PC-9 (cell line): ENCODE results near the gene KIAA0753. TPM values are rescaled to one million over a fixed set of nuclear protein-coding genes. Genes with fewer than 3 reads are reported as not detected.

Source experiments
- BruUV-seq: library from RNA; stranded (reverse); fragments of 400-500 nt; replicated peaks from 2 replicates; lab custom pipeline; 2021; lab: Mats Ljungman, UMichigan
- CTCF ChIA-PET: fragments of 300-600 bp; sonication (Branson Sonifier 250); formaldehyde crosslinking; loops from one replicate; lab custom pipeline; 2022; ENCODE audit warnings: antibody characterized with exemption; lab: Charles Lee
- POLR2A ChIA-PET: fragments of 300-600 bp; sonication (Branson Sonifier 250); formaldehyde crosslinking; loops from one replicate; lab custom pipeline; 2022; ENCODE audit warnings: antibody characterized with exemption; ENCODE audit not compliant: unreplicated experiment; lab: Charles Lee
- DNase-seq, 2 experiments: peaks; one replicate each; pipeline versions ENCODE4 v3.0.0 to v3.0.0-alpha.2; 2015 to 2022; ENCODE audit warnings: mixed read lengths in 1 of 2
- H2AFZ ChIP-seq: fragments of 200-600 bp; sonication (generic); 2 replicates; pipeline ENCODE4 v1.8.1; 2017; ENCODE audit warnings: antibody characterized with exemption
- H3F3A ChIP-seq: fragments of 200-600 bp; sonication (generic); 2 replicates; pipeline ENCODE4 v1.8.1; 2017; ENCODE audit warnings: antibody characterized with exemption, mild to moderate bottlenecking, low read depth; ENCODE audit not compliant: insufficient read depth
- H3K27ac ChIP-seq: fragments of 200-600 bp; sonication (generic); 2 replicates; pipeline ENCODE4 v1.6.1; 2016; ENCODE audit warnings: mixed run types
- H3K27me3 ChIP-seq: fragments of 200-600 bp; sonication (generic); 2 replicates; pipeline ENCODE4 v1.6.1; 2016; ENCODE audit warnings: low read depth, mixed run types; ENCODE audit not compliant: insufficient read depth
- H3K36me3 ChIP-seq: fragments of 200-600 bp; sonication (generic); 2 replicates; pipeline ENCODE4 v1.6.1; 2016; ENCODE audit warnings: low read depth, mixed run types
- H3K4me1 ChIP-seq: fragments of 200-600 bp; sonication (generic); replicated peaks from 2 replicates; pipeline ENCODE4 v1.6.1; 2016; ENCODE audit warnings: mixed run types; ENCODE audit not compliant: insufficient read depth
- H3K4me2 ChIP-seq: fragments of 200-600 bp; sonication (generic); 2 replicates; pipeline ENCODE4 v1.6.1; 2017; ENCODE audit warnings: mixed run types
- H3K4me3 ChIP-seq: fragments of 200-600 bp; sonication (generic); 2 replicates; pipeline ENCODE4 v1.6.1; 2016; ENCODE audit warnings: mixed run types
- H3K79me2 ChIP-seq: fragments of 200-600 bp; sonication (generic); 2 replicates; pipeline ENCODE4 v1.6.1; 2017; ENCODE audit warnings: low read depth, mixed run types
- H3K9me2 ChIP-seq: fragments of 200-600 bp; sonication (generic); 2 replicates; pipeline ENCODE4 v1.8.1; 2017; ENCODE audit warnings: mild to moderate bottlenecking; ENCODE audit not compliant: insufficient read depth
- H3K9me3 ChIP-seq: fragments of 200-600 bp; sonication (generic); 2 replicates; pipeline ENCODE4 v1.8.1; 2016; ENCODE audit warnings: low read depth; ENCODE audit not compliant: insufficient read depth
- H4K20me1 ChIP-seq: fragments of 200-600 bp; sonication (generic); 2 replicates; pipeline ENCODE4 v1.8.1; 2017; ENCODE audit not compliant: insufficient read depth
- CTCF ChIP-seq: fragments of 200-600 bp; sonication (generic); conservative IDR thresholded peaks from 2 replicates; pipeline ENCODE4 v1.6.1; 2017; ENCODE audit warnings: mixed run types, antibody characterized with exemption, mild to moderate bottlenecking, moderate library complexity
- EZH2 ChIP-seq: fragments of 200-600 bp; sonication (generic); IDR thresholded peaks from 2 replicates; pipeline ENCODE4 v1.8.0; 2017; ENCODE audit warnings: antibody characterized with exemption, low read depth
- intact Hi-C: fragments of 100-400 bp; cut with micrococcal nuclease; formaldehyde crosslinking; loops from one replicate; pipeline ENCODE4 v1.10.0; 2022; ENCODE audit not compliant: unreplicated experiment
- total RNA-seq: library from RNA; stranded (reverse); gene quantifications from 2 replicates; pipeline ENCODE4 v1.2.3, GENCODE V29; 2021

KIAA0753 gene
- total RNA-seq, 1 experiment from 2014 or later: 47.0 TPM

GRCh38 chr17:6602141-6602540 lies 38.4 kb downstream of the KIAA0753 start:
- H3K4me3 ChIP-seq: no peak overlapping the region
- H3F3A ChIP-seq: peaks cover 13% of the 10 kb centered on the region; the same call in 1 of the 2 replicates
- H4K20me1 ChIP-seq: peaks cover 6% of the 10 kb centered on the region; the same call in 1 of the 2 replicates
- H3K9me2 ChIP-seq: no peaks in the 10 kb centered on the region
- H3K27me3 ChIP-seq: no peaks in the 10 kb centered on the region
- no peak overlapping the region for H3K27ac ChIP-seq
- H2AFZ ChIP-seq: no peak overlapping the region
- H3K36me3 ChIP-seq: peaks cover 77% of the 10 kb centered on the region
- intact Hi-C loops: no loop called here
- no peaks in the 10 kb centered on the region for H3K9me3 ChIP-seq
- DNase-seq: no peak
- H3K79me2 ChIP-seq: peaks cover 7% of the 10 kb centered on the region; the same call in 1 of the 2 replicates
- no peaks in the 10 kb centered on the region for H3K4me1 ChIP-seq
- H3K4me2 ChIP-seq: no peak overlapping the region
- ChIA-PET POLR2A (no interaction called here), CTCF (interaction anchor here (0.6 kb wide), 2 partner anchors 26 to 120 kb away, joined by 3 read pairs; no protein-coding TSS in a partner anchor)
- no TSS peak for BruUV-seq
- TF ChIP-seq EZH2: no peak
- TF ChIP-seq CTCF: no peak

- CTCF ChIA-PET: interaction anchor here (0.7 kb wide), 1 partner anchor 82 kb away, joined by 7 read pairs; no protein-coding TSS in a partner anchor
- POLR2A ChIA-PET: interaction anchor here (0.6 kb wide), 1 partner anchor 9 kb away, joined by 6 read pairs; no protein-coding TSS in a partner anchor
- peaks cover 13% of the 10 kb centered on the region; the same call in 1 of the 2 replicates for H3F3A ChIP-seq
- peaks cover 6% of the 10 kb centered on the region; the same call in 1 of the 2 replicates for H4K20me1 ChIP-seq
- H3K9me2 ChIP-seq: no peaks in the 10 kb centered on the region
- no peaks in the 10 kb centered on the region for H3K27me3 ChIP-seq
- peaks cover 7% of the 10 kb centered on the region; the same call in 1 of the 2 replicates for H3K79me2 ChIP-seq
- no peak overlapping the region for H3K27ac ChIP-seq
- BruUV-seq: no TSS peak
- no peak for TF ChIP-seq CTCF
- no peak for TF ChIP-seq EZH2
- no peaks in the 10 kb centered on the region for H3K4me1 ChIP-seq
- no peak overlapping the region for H3K4me2 ChIP-seq
- no peak overlapping the region for H2AFZ ChIP-seq
- DNase-seq: peak in 1 of 2 experiments; percentile 53
- H3K4me3 ChIP-seq: no peak overlapping the region
- intact Hi-C loops: loop anchor here (2.0 kb wide), 1 partner anchor 17 kb away; no protein-coding TSS in a partner anchor
- H3K36me3 ChIP-seq: peaks cover 68% of the 10 kb centered on the region
- H3K9me3 ChIP-seq: no peaks in the 10 kb centered on the region
Measured at GRCh38 chr17:6599364-6599763, 41.1 kb downstream of the KIAA0753 start.

GRCh38 chr17:6597727-6598126 lies 42.8 kb downstream of the KIAA0753 start:
- CTCF ChIA-PET: interaction anchor here (0.5 kb wide), 1 partner anchor 360 kb away, joined by 4 read pairs; no protein-coding TSS in a partner anchor
- BruUV-seq: no TSS peak
- Histone ChIP-seq H3K9me2 (no peaks in the 10 kb centered on the region), H3K27me3 (no peaks in the 10 kb centered on the region), H2AFZ (no peak overlapping the region), H3F3A (peaks cover 13% of the 10 kb centered on the region; the same call in 1 of the 2 replicates), H3K9me3 (no peaks in the 10 kb centered on the region), H4K20me1 (peaks cover 6% of the 10 kb centered on the region; the same call in 1 of the 2 replicates), H3K36me3 (peaks cover 70% of the 10 kb centered on the region), H3K4me3 (no peak overlapping the region), H3K4me2 (no peak overlapping the region), H3K27ac (no peak overlapping the region), H3K79me2 (peaks cover 7% of the 10 kb centered on the region; the same call in 1 of the 2 replicates), H3K4me1 (no peaks in the 10 kb centered on the region)
- intact Hi-C loops: loop anchor here (2.0 kb wide), 1 partner anchor 15 kb away; no protein-coding TSS in a partner anchor
- POLR2A ChIA-PET: no interaction called here
- TF ChIP-seq CTCF: no peak
- no peak for DNase-seq
